K562 (cell line): ENCODE results near the gene C2orf42. TPM values are rescaled to one million over a fixed set of nuclear protein-coding genes. Genes with fewer than 3 reads are reported as not detected.

ENCODE experiments used
- ARID1B ChIP-seq: fragments of 450-650 bp; IDR thresholded peaks from 2 replicates; pipeline ENCODE4 v1.6.1; 2016; ENCODE audit warnings: antibody characterized with exemption, mild to moderate bottlenecking, inconsistent platforms
- CBX8 ChIP-seq: fragments of 200-600 bp; sonication (generic); IDR thresholded peaks from 2 replicates; pipeline ENCODE4 v1.6.1; 2012; ENCODE audit warnings: borderline replicate concordance, mixed run types, low read depth, mild to moderate bottlenecking, moderate library complexity, mixed read lengths, low read length, control low read depth, inconsistent platforms; ENCODE audit not compliant: poor library complexity, severe bottlenecking; ENCODE audit errors: extremely low read depth
- CREBBP ChIP-seq: IDR thresholded peaks from one replicate; pipeline ENCODE4 v1.6.1; 2012; ENCODE audit warnings: low read depth, mild to moderate bottlenecking, control low read depth, inconsistent platforms, low read length
- DACH1 ChIP-seq: fragments of 450-650 bp; IDR thresholded peaks from 2 replicates; pipeline ENCODE4 v1.6.1; 2018; ENCODE audit not compliant: partially characterized antibody
- GATAD2B ChIP-seq: fragments of 450-650 bp; IDR thresholded peaks from 2 replicates; pipeline ENCODE4 v1.6.1; 2017; ENCODE audit warnings: mild to moderate bottlenecking, borderline replicate concordance
- HMGXB4 ChIP-seq: sonication (generic); formaldehyde crosslinking; IDR thresholded peaks from 2 replicates; pipeline ENCODE4 v1.8.1; 2023; ENCODE audit warnings: mild to moderate bottlenecking, missing genetic modification reagents
- L3MBTL2 ChIP-seq: fragments of 450-650 bp; IDR thresholded peaks from 2 replicates; pipeline ENCODE4 v1.6.1; 2016; ENCODE audit warnings: mild to moderate bottlenecking, moderate library complexity
- LEF1 ChIP-seq: fragments of 450-650 bp; IDR thresholded peaks from 2 replicates; pipeline ENCODE4 v1.6.1; 2016; ENCODE audit warnings: mild to moderate bottlenecking
- MLLT1 ChIP-seq, 2 experiments: fragments of 450-650 bp; IDR thresholded peaks; 2 replicates each; pipeline ENCODE4 v1.6.1; 2016
- NFXL1 ChIP-seq: fragments of 450-650 bp; formaldehyde crosslinking; IDR thresholded peaks from 2 replicates; pipeline ENCODE4 v1.4.0; 2021; ENCODE audit warnings: mild to moderate bottlenecking
- RUNX1 ChIP-seq: sonication (generic); IDR thresholded peaks from 2 replicates; pipeline ENCODE4 v1.6.1; 2016; ENCODE audit warnings: antibody characterized with exemption, low read depth
- SOX6 ChIP-seq: fragments of 450-650 bp; IDR thresholded peaks from 2 replicates; pipeline ENCODE4 v1.6.1; 2014; ENCODE audit warnings: mild to moderate bottlenecking
- SREBF2 ChIP-seq: sonication (generic); formaldehyde crosslinking; IDR thresholded peaks from 2 replicates; pipeline ENCODE4 v1.4.0; 2020; ENCODE audit warnings: mild to moderate bottlenecking, missing genetic modification reagents
- U2AF2 ChIP-seq: fragments of 200-400 bp; formaldehyde crosslinking; optimal IDR thresholded peaks from 2 replicates; pipeline ENCODE3; 2017; ENCODE audit warnings: low read depth, mild to moderate bottlenecking, low read length
- ZNF778 ChIP-seq: fragments of 450-650 bp; formaldehyde crosslinking; IDR thresholded peaks from 2 replicates; pipeline ENCODE4 v1.4.0; 2020; ENCODE audit warnings: mild to moderate bottlenecking, moderate library complexity
- polyA plus RNA-seq, 8 experiments: library from polyadenylated mRNA; depleted of rRNA in 4 of 8; stranded (reverse) in 5 of 8; unstranded in 3 of 8; fragments of >200 nt; fragmentation: Nextera tagmentation in 2 of 8; fragmentation: Illumina TruSeq in 1 of 8; extraction: Ambion mirVana in 2 of 8; extraction: Trizol in 1 of 8; gene quantifications; 2 replicates each; pipeline versions ENCODE4 v1.2.1 to v1.2.3, GENCODE V29; 2011 to 2014; ENCODE audit warnings: inconsistent platforms in 1 of 8, missing spikeins in 1 of 8
- total RNA-seq, 7 experiments: library from RNA; depleted of rRNA in 6 of 7; stranded (reverse); fragments of >200 nt in 6 of 7; fragmentation: Illumina TruSeq in 2 of 7; extraction: Trizol in 2 of 7; gene quantifications; 2 replicates each; pipeline versions ENCODE4 v1.2.1 to v1.2.3, GENCODE V29; 2011 to 2021; ENCODE audit warnings: low replicate concordance in 1 of 7
- TF ChIP-seq, protein P1 (sequence below): fragments of 250-450 bp; sonication (Bioruptor Pico); IDR thresholded peaks from 2 replicates; pipeline ENCODE4 v1.5.0; 2020; ENCODE audit warnings: mild to moderate bottlenecking, borderline replicate concordance

C2orf42 gene
- total and polyA plus RNA-seq, 9 of the 15 experiments (the other 6 are each of a cell fraction or from before 2014, with no cell fraction given) = 4.6 to 10.9 (median 7.5) TPM

- peak; percentile 69 for TF ChIP-seq GATAD2B
- no peak for TF ChIP-seq CREBBP
- TF ChIP-seq SREBF2 (CRISPR knock-in tag) = no peak
- TF ChIP-seq U2AF2 = no peak
- TF ChIP-seq, protein P1, sequence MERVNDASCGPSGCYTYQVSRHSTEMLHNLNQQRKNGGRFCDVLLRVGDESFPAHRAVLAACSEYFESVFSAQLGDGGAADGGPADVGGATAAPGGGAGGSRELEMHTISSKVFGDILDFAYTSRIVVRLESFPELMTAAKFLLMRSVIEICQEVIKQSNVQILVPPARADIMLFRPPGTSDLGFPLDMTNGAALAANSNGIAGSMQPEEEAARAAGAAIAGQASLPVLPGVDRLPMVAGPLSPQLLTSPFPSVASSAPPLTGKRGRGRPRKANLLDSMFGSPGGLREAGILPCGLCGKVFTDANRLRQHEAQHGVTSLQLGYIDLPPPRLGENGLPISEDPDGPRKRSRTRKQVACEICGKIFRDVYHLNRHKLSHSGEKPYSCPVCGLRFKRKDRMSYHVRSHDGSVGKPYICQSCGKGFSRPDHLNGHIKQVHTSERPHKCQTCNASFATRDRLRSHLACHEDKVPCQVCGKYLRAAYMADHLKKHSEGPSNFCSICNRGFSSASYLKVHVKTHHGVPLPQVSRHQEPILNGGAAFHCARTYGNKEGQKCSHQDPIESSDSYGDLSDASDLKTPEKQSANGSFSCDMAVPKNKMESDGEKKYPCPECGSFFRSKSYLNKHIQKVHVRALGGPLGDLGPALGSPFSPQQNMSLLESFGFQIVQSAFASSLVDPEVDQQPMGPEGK (CRISPR knock-in tag) = no peak
- no peak for TF ChIP-seq CBX8
- TF ChIP-seq MLLT1 (IDR thresholded peaks at IDR 0.05) = peak in 1 of 2 experiments; percentile 57; a peak in 3 of 4 replicates
- TF ChIP-seq L3MBTL2 = no peak
- TF ChIP-seq DACH1 = peak; percentile 59
- TF ChIP-seq RUNX1 = no peak
- TF ChIP-seq NFXL1 (CRISPR knock-in tag) = no peak
- TF ChIP-seq LEF1 = peak; percentile 91
- TF ChIP-seq ZNF778 = no peak
- TF ChIP-seq ARID1B = peak; percentile 50
- TF ChIP-seq HMGXB4 (CRISPR knock-in tag) = peak; percentile 51; the same call in 1 of the 2 replicates
- TF ChIP-seq SOX6 = peak; percentile 88
These were observed 48.1 kb downstream of the C2orf42 start (continued) for GRCh38 chr2:70142590-70143313.
